GM12878 (cell line): ENCODE data around the gene ATP6V0E1.

Experiments used
- BCL3 ChIP-seq: IDR thresholded peaks from 2 replicates; pipeline ENCODE4 v1.6.1; 2011; ENCODE audit warnings: borderline replicate concordance, low read depth, mild to moderate bottlenecking, moderate library complexity, low read length; ENCODE audit not compliant: insufficient read depth, poor library complexity, severe bottlenecking
- CTCF ChIP-seq, 3 experiments: IDR thresholded peaks in 2 of 3; conservative IDR thresholded peaks in 1 of 3; 2 replicates each; pipeline ENCODE4 v1.5.1; 2011; ENCODE audit warnings: low read depth in 3 of 3, low read length in 3 of 3, mild to moderate bottlenecking in 3 of 3, control low read depth in 2 of 3, moderate library complexity in 2 of 3, inconsistent platforms in 1 of 3, mixed read lengths in 1 of 3; ENCODE audit not compliant: control insufficient read depth in 2 of 3, insufficient read depth in 1 of 3; ENCODE audit errors: extremely low read depth in 1 of 3
- EP300 ChIP-seq, 2 experiments: fragments of 150-350 bp in 1 of 2; IDR thresholded peaks; 2 replicates each; pipeline ENCODE4 v1.6.1; 2011 to 2012; ENCODE audit warnings: low read depth in 2 of 2, low read length in 2 of 2, borderline replicate concordance in 1 of 2, improper control_type of control experiment in 1 of 2, inconsistent platforms in 1 of 2; ENCODE audit not compliant: control insufficient read depth in 1 of 2
- FOXM1 ChIP-seq: IDR thresholded peaks from 2 replicates; pipeline ENCODE4 v1.6.1; 2012; ENCODE audit warnings: low read depth, mild to moderate bottlenecking, inconsistent platforms, low read length, moderate library complexity
- HCFC1 ChIP-seq: fragments of 150-350 bp; IDR thresholded peaks from 2 replicates; pipeline ENCODE4 v1.6.1; 2014; ENCODE audit warnings: low read length
- NFXL1 ChIP-seq: fragments of 450-650 bp; IDR thresholded peaks from 2 replicates; pipeline ENCODE4 v1.6.1; 2017; ENCODE audit warnings: antibody characterized with exemption, mild to moderate bottlenecking, borderline replicate concordance
- POLR2A ChIP-seq: IDR thresholded peaks from 2 replicates; pipeline ENCODE4 v1.6.1; 2011; ENCODE audit warnings: low read depth, mild to moderate bottlenecking, low read length
- POLR2AphosphoS5 ChIP-seq: IDR thresholded peaks from 2 replicates; pipeline ENCODE4 v1.6.1; 2011; ENCODE audit warnings: mild to moderate bottlenecking, low read length, inconsistent platforms
- TAF1 ChIP-seq: IDR thresholded peaks from 2 replicates; pipeline ENCODE4 v1.6.1; 2011; ENCODE audit warnings: mild to moderate bottlenecking, low read depth, low read length, borderline replicate concordance
- TARDBP ChIP-seq: IDR thresholded peaks from 2 replicates; pipeline ENCODE4 v1.6.1; 2016; ENCODE audit warnings: borderline replicate concordance
- TCF7 ChIP-seq: IDR thresholded peaks from 2 replicates; pipeline ENCODE4 v1.6.1; 2014; ENCODE audit warnings: antibody characterized with exemption, borderline replicate concordance
- TF ChIP-seq, protein P1 (sequence below): IDR thresholded peaks from 2 replicates; pipeline ENCODE4 v1.6.1; 2011; ENCODE audit warnings: borderline replicate concordance, low read depth, mild to moderate bottlenecking, moderate library complexity, mixed read lengths, low read length; ENCODE audit not compliant: insufficient read depth; ENCODE audit errors: extremely low read length
- TF ChIP-seq, protein P2 (sequence below): IDR thresholded peaks from 2 replicates; pipeline ENCODE4 v1.6.1; 2011; ENCODE audit warnings: low read depth, low read length, improper control_type of control experiment, borderline replicate concordance
- TF ChIP-seq, protein P3 (sequence below): IDR thresholded peaks from 2 replicates; pipeline ENCODE4 v1.6.1; 2012; ENCODE audit warnings: mild to moderate bottlenecking, low read depth, low read length

GRCh38 chr5:173055042-173055721 is 71.6 kb downstream of the ATP6V0E1 start:
- TF ChIP-seq BCL3 (no peak), TARDBP (no peak), POLR2AphosphoS5 (no peak), CTCF (IDR thresholded peaks at IDR 0.05 in 2 of 3, conservative IDR thresholded peaks at IDR 0.05 in 1 of 3; ENCODE audit: control insufficient read depth in 2 of 3, extremely low read depth in 1 of 3, insufficient read depth in 1 of 3, low read depth in 3 of 3, low read length in 3 of 3) (no peak), EP300 (IDR thresholded peaks at IDR 0.05; ENCODE audit: borderline replicate concordance in 1 of 2, control insufficient read depth in 1 of 2, low read depth in 2 of 2, low read length in 2 of 2) (no peak), TAF1 (no peak), FOXM1 (no peak), HCFC1 (no peak), POLR2A (no peak), TCF7 (no peak), NFXL1 (no peak)
- TF ChIP-seq, protein P1, sequence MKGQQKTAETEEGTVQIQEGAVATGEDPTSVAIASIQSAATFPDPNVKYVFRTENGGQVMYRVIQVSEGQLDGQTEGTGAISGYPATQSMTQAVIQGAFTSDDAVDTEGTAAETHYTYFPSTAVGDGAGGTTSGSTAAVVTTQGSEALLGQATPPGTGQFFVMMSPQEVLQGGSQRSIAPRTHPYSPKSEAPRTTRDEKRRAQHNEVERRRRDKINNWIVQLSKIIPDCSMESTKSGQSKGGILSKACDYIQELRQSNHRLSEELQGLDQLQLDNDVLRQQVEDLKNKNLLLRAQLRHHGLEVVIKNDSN = no peak
- TF ChIP-seq, protein P2, sequence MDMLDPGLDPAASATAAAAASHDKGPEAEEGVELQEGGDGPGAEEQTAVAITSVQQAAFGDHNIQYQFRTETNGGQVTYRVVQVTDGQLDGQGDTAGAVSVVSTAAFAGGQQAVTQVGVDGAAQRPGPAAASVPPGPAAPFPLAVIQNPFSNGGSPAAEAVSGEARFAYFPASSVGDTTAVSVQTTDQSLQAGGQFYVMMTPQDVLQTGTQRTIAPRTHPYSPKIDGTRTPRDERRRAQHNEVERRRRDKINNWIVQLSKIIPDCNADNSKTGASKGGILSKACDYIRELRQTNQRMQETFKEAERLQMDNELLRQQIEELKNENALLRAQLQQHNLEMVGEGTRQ = no peak
- TF ChIP-seq, protein P3, sequence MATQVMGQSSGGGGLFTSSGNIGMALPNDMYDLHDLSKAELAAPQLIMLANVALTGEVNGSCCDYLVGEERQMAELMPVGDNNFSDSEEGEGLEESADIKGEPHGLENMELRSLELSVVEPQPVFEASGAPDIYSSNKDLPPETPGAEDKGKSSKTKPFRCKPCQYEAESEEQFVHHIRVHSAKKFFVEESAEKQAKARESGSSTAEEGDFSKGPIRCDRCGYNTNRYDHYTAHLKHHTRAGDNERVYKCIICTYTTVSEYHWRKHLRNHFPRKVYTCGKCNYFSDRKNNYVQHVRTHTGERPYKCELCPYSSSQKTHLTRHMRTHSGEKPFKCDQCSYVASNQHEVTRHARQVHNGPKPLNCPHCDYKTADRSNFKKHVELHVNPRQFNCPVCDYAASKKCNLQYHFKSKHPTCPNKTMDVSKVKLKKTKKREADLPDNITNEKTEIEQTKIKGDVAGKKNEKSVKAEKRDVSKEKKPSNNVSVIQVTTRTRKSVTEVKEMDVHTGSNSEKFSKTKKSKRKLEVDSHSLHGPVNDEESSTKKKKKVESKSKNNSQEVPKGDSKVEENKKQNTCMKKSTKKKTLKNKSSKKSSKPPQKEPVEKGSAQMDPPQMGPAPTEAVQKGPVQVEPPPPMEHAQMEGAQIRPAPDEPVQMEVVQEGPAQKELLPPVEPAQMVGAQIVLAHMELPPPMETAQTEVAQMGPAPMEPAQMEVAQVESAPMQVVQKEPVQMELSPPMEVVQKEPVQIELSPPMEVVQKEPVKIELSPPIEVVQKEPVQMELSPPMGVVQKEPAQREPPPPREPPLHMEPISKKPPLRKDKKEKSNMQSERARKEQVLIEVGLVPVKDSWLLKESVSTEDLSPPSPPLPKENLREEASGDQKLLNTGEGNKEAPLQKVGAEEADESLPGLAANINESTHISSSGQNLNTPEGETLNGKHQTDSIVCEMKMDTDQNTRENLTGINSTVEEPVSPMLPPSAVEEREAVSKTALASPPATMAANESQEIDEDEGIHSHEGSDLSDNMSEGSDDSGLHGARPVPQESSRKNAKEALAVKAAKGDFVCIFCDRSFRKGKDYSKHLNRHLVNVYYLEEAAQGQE = no peak
